Esophagus squamous epithelium (tissue), 4 donors: Measurements from ENCODE around the gene ECI1.

Source experiments
- POLR2A ChIP-seq, 4 donors: fragments of 450-650 bp; IDR thresholded peaks; one replicate each; pipeline ENCODE4 v1.6.1; 2017; ENCODE audit warnings: antibody characterized with exemption in 4 of 4, mild to moderate bottlenecking in 4 of 4, moderate library complexity in 3 of 4
- TF ChIP-seq, protein P1 (sequence below), 6 experiments: fragments of 450-650 bp in 4 of 6; fragments of 200-600 bp in 2 of 6; sonication (generic) in 2 of 6; IDR thresholded peaks; one replicate each; pipeline ENCODE4 v1.5.1; 2016 to 2019; ENCODE audit warnings: antibody characterized with exemption in 6 of 6, mild to moderate bottlenecking in 4 of 6, moderate library complexity in 4 of 6

GRCh38 chr16:2270070-2270462, 18.7 kb upstream of the ECI1 start:
- TF ChIP-seq, protein P1, sequence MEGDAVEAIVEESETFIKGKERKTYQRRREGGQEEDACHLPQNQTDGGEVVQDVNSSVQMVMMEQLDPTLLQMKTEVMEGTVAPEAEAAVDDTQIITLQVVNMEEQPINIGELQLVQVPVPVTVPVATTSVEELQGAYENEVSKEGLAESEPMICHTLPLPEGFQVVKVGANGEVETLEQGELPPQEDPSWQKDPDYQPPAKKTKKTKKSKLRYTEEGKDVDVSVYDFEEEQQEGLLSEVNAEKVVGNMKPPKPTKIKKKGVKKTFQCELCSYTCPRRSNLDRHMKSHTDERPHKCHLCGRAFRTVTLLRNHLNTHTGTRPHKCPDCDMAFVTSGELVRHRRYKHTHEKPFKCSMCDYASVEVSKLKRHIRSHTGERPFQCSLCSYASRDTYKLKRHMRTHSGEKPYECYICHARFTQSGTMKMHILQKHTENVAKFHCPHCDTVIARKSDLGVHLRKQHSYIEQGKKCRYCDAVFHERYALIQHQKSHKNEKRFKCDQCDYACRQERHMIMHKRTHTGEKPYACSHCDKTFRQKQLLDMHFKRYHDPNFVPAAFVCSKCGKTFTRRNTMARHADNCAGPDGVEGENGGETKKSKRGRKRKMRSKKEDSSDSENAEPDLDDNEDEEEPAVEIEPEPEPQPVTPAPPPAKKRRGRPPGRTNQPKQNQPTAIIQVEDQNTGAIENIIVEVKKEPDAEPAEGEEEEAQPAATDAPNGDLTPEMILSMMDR (IDR thresholded peaks at IDR 0.05): no peak
- no peak for TF ChIP-seq POLR2A (IDR thresholded peaks at IDR 0.05)
